Aorta (tissue), 5 donors: ENCODE measurements around the gene ZNF641. TPM values are rescaled to one million over a fixed set of nuclear protein-coding genes. Genes with fewer than 3 reads are reported as not detected.
"Not testable (repeated sequence)": the region's sequence is repeated elsewhere in the genome, so short reads cannot be mapped to it uniquely, and the experiment has no call there.

Experiments used
- ATAC-seq: fragments of 200-7000 bp; cut with Tn5 transposase; one replicate; pipeline ENCODE4 v1.9.1; 2022; ENCODE audit warnings: moderate library complexity; ENCODE audit not compliant: low FRiP score
- DNase-seq, 2 donors: peaks; one replicate each; pipeline ENCODE4 v3.0.0-alpha.2; 2020
- H3K27ac ChIP-seq, 2 donors: one replicate each; pipeline ENCODE4 v1.5.1; 2013; ENCODE audit warnings: low read length in 2 of 2, mild to moderate bottlenecking in 2 of 2, moderate library complexity in 2 of 2, control low read depth in 1 of 2, inconsistent platforms in 1 of 2, low read depth in 1 of 2
- H3K27me3 ChIP-seq, 2 donors: one replicate each; pipeline ENCODE4 v1.6.1; 2013; ENCODE audit warnings: control low read depth in 1 of 2, low read length in 1 of 2, mild to moderate bottlenecking in 1 of 2, moderate library complexity in 1 of 2; ENCODE audit not compliant: insufficient read depth in 2 of 2, control insufficient read depth in 1 of 2
- H3K36me3 ChIP-seq, 2 donors: one replicate each; pipeline ENCODE4 v1.6.1; 2013; ENCODE audit warnings: control low read depth in 1 of 2, low read length in 1 of 2, mild to moderate bottlenecking in 1 of 2; ENCODE audit not compliant: insufficient read depth in 2 of 2, control insufficient read depth in 1 of 2
- H3K4me1 ChIP-seq, 2 donors: one replicate each; pipeline ENCODE4 v1.6.1; 2013; ENCODE audit warnings: low read length in 2 of 2, control low read depth in 1 of 2, mild to moderate bottlenecking in 1 of 2, moderate library complexity in 1 of 2; ENCODE audit not compliant: insufficient read depth in 2 of 2, control insufficient read depth in 1 of 2
- H3K4me3 ChIP-seq, 2 donors: one replicate each; pipeline ENCODE4 v1.5.1; 2013; ENCODE audit warnings: low read length in 2 of 2, control low read depth in 1 of 2, mild to moderate bottlenecking in 1 of 2
- H3K9me3 ChIP-seq: one replicate; pipeline ENCODE4 v1.6.1; 2013; ENCODE audit warnings: mild to moderate bottlenecking, low read length; ENCODE audit not compliant: control insufficient read depth
- WGBS, 2 donors: extraction: QIAGEN DNeasy Blood & Tissue Kit; methylation state at CpG; one replicate each; pipeline ENCODE4 v1.1.7; 2013; 5-methylcytosine and 5-hydroxymethylcytosine counted together
- intact Hi-C, 2 donors: fragments of 100-400 bp; cut with DNase I; formaldehyde crosslinking; loops; one replicate each; pipeline versions ENCODE4 v1.14.2 to v1.15.0; 2022
- polyA plus RNA-seq, 2 donors: library from polyadenylated mRNA; stranded (reverse); fragments of 200-250 nt; gene quantifications; one replicate each; pipeline ENCODE4 v1.2.3, GENCODE V29; 2013
- total RNA-seq, 2 donors: library from RNA; stranded (reverse); fragmentation: NEBNext Ultra II Directional; extraction: Animal tissue kit (Norgen Biotek cat#: 25700); gene quantifications; one replicate each; pipeline ENCODE4 v1.2.1, GENCODE V29; 2021
- donor health status: healthy with polysubstance abuse.
- donor health status: Bipolar disorder and iron deficiency.
- donor health status: DM: no; HTN: no; CAD: no.
- donor health status: DM: no; HTN: no; CAD: no.
- donor health status: DM: yes; HTN: yes; CAD: no.

The ZNF641 gene
- total and polyA plus RNA-seq, 4 donors, result 9.0 to 22.4 (median 17.3) TPM

- Histone ChIP-seq H3K27ac (no peak overlapping the region), H3K9me3 (no peaks in the 10 kb centered on the region), H3K36me3 (peaks cover 12 to 13% of the 10 kb centered on the region in 2 donors), H3K4me1 (no peaks in the 10 kb centered on the region), H3K27me3 (no peaks in the 10 kb centered on the region), H3K4me3 (no peak overlapping the region)
- ATAC-seq, result no peak
- DNase-seq, result no peak
- intact Hi-C loops, result no loop called here
- 86 to 92% methylated on average over 2 of the region's 2 CpGs for WGBS, 2 donors
Measured at GRCh38 chr12:48340943-48341342, 9.8 kb downstream of the ZNF641 start.

- Histone ChIP-seq H3K27me3 (no peaks in the 10 kb centered on the region), H3K36me3 (peaks cover 7 to 9% of the 10 kb centered on the region in 2 donors), H3K4me3 (no peak overlapping the region), H3K4me1 (no peaks in the 10 kb centered on the region), H3K9me3 (no peaks in the 10 kb centered on the region), H3K27ac (no peak overlapping the region)
- intact Hi-C loops, result no loop called here
- ATAC-seq (no peak), DNase-seq (no peak)
- 81 to 89% methylated on average over 3 of the region's 3 CpGs for WGBS, 2 donors
Measured at GRCh38 chr12:48339442-48340117, 11.1 kb downstream of the ZNF641 start.

GRCh38 chr12:48336564-48336963, 14.2 kb downstream of the ZNF641 start:
- no peaks in the 10 kb centered on the region for H3K27me3 ChIP-seq
- H3K4me3 ChIP-seq, result no peak overlapping the region
- no peak overlapping the region for H3K27ac ChIP-seq
- DNase-seq (no peak), ATAC-seq (no peak)
- H3K9me3 ChIP-seq, result no peaks in the 10 kb centered on the region
- H3K36me3 ChIP-seq, result peaks cover 0 to 3% of the 10 kb centered on the region in 2 donors
- 67 to 69% methylated on average over 4 of the region's 4 CpGs for WGBS, 2 donors
- H3K4me1 ChIP-seq, result no peaks in the 10 kb centered on the region
- intact Hi-C loops, result no loop called here

GRCh38 chr12:48336061-48336460, 14.7 kb downstream of the ZNF641 start:
- Histone ChIP-seq H3K4me1 (no peaks in the 10 kb centered on the region), H3K27ac (no peak overlapping the region), H3K36me3 (peaks cover 0 to 3% of the 10 kb centered on the region in 2 donors), H3K9me3 (no peaks in the 10 kb centered on the region), H3K27me3 (no peaks in the 10 kb centered on the region), H3K4me3 (no peak overlapping the region)
- intact Hi-C loops, result no loop called here
- ATAC-seq (no peak), DNase-seq (no peak)
- WGBS, 2 donors, result 15 to 22% methylated on average over 2 of the region's 2 CpGs

- DNase-seq (no peak), ATAC-seq (no peak)
- WGBS, 2 donors, result 91 to 95% methylated on average over 5 of the region's 5 CpGs
- Histone ChIP-seq H3K4me3 (no peak overlapping the region), H3K27ac (no peak overlapping the region), H3K4me1 (no peaks in the 10 kb centered on the region), H3K9me3 (no peaks in the 10 kb centered on the region), H3K36me3 (no peaks in the 10 kb centered on the region), H3K27me3 (no peaks in the 10 kb centered on the region)
- intact Hi-C loops, result no loop called here
Measured at GRCh38 chr12:48334808-48335207, 15.9 kb downstream of the ZNF641 start.

GRCh38 chr12:48333680-48334079, 17.0 kb downstream of the ZNF641 start:
- 100% methylated on average over 5 to 8 of the region's 26 CpGs for WGBS, 2 donors
- DNase-seq, H3K27me3 ChIP-seq, H3K4me1 ChIP-seq, H3K36me3 ChIP-seq, ATAC-seq, H3K9me3 ChIP-seq, H3K4me3 ChIP-seq, intact Hi-C loops, H3K27ac ChIP-seq: not testable (repeated sequence)

GRCh38 chr12:48331399-48331798, 19.3 kb downstream of the ZNF641 start:
- H3K4me3 ChIP-seq, result no peak overlapping the region
- no peaks in the 10 kb centered on the region for H3K4me1 ChIP-seq
- H3K36me3 ChIP-seq, result no peaks in the 10 kb centered on the region
- DNase-seq, result no peak
- no peak for ATAC-seq
- intact Hi-C loops, result no loop called here
- H3K9me3 ChIP-seq, result no peaks in the 10 kb centered on the region
- WGBS, 2 donors, result 87 to 99% methylated on average over 2 of the region's 2 CpGs
- no peaks in the 10 kb centered on the region for H3K27me3 ChIP-seq
- H3K27ac ChIP-seq, result no peak overlapping the region

GRCh38 chr12:48329199-48329939, 21.4 kb downstream of the ZNF641 start:
- DNase-seq (no peak), ATAC-seq (no peak)
- Histone ChIP-seq H3K36me3 (no peaks in the 10 kb centered on the region), H3K4me1 (no peaks in the 10 kb centered on the region), H3K27ac (no peak overlapping the region), H3K27me3 (no peaks in the 10 kb centered on the region), H3K4me3 (no peak overlapping the region), H3K9me3 (no peaks in the 10 kb centered on the region)
- WGBS, 2 donors, result 92 to 93% methylated on average over 51 to 55 of the region's 55 CpGs
- intact Hi-C loops, result no loop called here

- H3K27me3 ChIP-seq, result peaks cover 0 to 2% of the 10 kb centered on the region in 2 donors
- DNase-seq, result no peak
- no peaks in the 10 kb centered on the region for H3K36me3 ChIP-seq
- ATAC-seq, result no peak
- no peaks in the 10 kb centered on the region for H3K9me3 ChIP-seq
- intact Hi-C loops, result no loop called here
- H3K4me3 ChIP-seq, result no peak overlapping the region
- 90% methylated on average over 2 of the region's 2 CpGs; no CpG with 5 or more reads in 1 of the 2 donors for WGBS, 2 donors
- no peak overlapping the region for H3K27ac ChIP-seq
- no peaks in the 10 kb centered on the region for H3K4me1 ChIP-seq
Measured at GRCh38 chr12:48316491-48316890, 34.2 kb downstream of the ZNF641 start.
